ENCODE measurements around the gene EFHC1.

Gene EFHC1

DNA sequence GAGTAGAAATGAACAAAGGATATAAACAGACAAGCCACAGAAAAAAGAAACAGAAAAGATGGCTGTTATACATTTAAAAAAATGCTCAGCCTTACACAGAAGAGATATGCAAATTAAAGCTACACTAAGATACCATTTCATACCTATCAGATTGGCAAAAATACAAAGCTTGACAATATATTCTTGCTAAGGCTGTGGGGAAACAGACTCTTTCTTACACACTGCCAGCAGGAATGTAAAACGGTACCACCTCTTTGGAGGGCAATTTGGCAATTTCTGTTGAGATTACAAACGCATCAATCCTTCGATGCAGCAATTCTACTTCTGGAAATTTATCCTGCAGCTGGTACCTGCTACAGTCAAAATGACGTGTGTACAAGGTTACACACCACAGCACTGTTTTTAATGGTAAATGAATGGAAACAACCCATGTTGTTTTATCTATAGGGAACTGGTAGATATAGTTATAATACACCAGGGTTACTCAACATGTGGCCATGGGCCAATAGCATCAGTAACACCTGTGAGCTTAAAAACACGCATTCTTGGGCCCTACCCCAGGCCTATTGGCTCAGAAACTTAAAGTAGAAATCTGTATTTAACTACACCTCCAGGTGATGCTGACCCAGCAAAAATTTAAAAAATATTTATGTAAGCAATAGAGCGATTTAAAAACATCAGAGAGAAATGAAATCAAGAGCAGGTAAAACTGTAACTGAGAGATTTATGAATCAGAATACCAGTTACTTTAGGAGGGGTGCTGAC is 103.4 kb downstream of the EFHC1 start:
- no peak for DNase-seq

- DNase-seq: no peak
Measured at GRCh38 chr6:52524918-52525317, 104.8 kb downstream of the EFHC1 start.

- no peak for DNase-seq
Measured at GRCh38 chr6:52526634-52527033, 106.5 kb downstream of the EFHC1 start.

DNA sequence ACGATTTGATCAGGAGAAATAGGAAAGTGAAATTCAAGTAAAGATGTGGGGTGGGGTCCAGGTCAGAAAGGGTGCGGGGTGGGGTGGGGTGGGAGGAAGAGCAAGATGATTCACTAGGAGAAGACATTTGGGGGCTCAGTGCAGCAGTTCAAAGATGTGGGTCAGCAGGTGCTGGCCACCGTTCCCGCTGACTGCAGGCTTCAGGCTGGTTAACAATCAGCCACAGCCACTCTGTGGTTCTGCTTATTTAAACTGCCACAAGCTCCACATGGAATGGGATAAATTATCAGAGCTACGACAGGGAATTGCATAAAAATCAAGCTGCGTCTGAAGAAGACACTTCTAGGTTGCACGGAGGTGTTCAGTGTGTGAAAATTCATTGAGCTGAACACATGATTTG is 107.3 kb downstream of the EFHC1 start:
- no peak for DNase-seq

DNA sequence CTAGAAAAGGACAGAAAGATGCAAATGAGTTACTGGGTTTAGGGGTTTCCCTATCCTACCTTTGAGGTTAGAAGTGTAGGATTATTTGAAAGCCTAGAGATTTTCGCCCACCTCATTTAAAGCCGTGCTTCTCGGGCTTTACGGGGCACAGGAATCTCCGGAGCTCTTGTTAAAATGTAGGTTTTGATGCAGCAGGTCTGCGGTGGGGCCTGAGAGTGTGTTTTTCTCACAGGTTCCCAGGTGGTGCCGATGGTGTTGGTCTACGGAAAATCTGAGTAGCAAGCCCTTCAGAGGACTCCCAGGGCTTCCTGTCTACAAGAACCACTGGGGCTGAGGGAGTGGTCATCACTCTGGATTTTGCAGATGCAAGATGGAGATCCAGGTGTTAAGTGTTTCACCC is 109.2 kb downstream of the EFHC1 start:
- no peak for DNase-seq

DNA sequence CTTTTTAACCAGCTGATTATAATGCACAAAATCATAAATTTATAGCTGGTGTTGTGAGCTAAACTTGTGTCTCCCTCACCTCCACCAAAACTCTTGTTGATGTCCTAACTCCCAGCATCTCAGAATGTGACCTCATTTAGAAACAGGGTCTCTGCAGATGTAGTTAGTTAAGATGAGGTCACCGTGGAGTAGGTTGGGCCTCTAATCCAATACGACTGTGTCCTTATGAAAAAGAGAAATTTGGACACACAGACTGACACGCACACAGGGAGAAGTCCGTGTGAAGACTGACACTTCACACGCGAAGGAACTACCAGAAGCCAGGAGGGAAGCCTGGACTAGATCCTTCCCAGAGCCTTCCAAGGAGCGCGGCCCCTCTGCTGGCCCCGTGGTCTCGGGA is 110.2 kb downstream of the EFHC1 start:
- DNase-seq: no peak

- no peak for DNase-seq
Measured at GRCh38 chr6:52531396-52531795, 111.3 kb downstream of the EFHC1 start.

- DNase-seq: no peak
Measured at GRCh38 chr6:52531834-52532233, 111.7 kb downstream of the EFHC1 start.

- DNase-seq: no peak
Measured at GRCh38 chr6:52532457-52532856, 112.3 kb downstream of the EFHC1 start.

DNA sequence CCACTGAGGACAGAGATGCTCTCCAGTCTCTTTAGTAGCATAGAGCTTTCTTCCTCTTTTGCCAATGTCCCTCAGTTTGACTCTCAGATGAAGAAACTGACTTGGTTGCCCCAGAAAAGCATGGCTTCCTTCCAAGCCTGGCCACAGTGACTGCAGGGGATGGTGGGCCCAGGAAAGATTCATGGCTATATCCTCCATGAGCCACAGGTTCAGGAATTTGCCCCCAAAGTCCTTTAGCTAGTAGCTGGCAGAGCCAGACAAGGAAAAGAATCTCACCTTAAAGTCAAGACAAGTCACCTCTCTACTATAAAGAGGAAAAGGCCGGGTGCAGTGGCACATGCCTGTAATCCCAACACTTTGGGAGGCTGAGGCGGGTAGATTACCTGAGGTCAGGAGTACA is 113.3 kb downstream of the EFHC1 start:
- DNase-seq: no peak

- DNase-seq: no peak
Measured at GRCh38 chr6:52534363-52534762, 114.2 kb downstream of the EFHC1 start.

GRCh38 chr6:52534966-52535390 is 114.8 kb downstream of the EFHC1 start:
- DNase-seq: no peak

GRCh38 chr6:52535711-52536423 is 115.7 kb downstream of the EFHC1 start:
- no peak for DNase-seq

- no peak for DNase-seq
Measured at GRCh38 chr6:52536424-52536916, 116.3 kb downstream of the EFHC1 start.

- no peak for DNase-seq
Measured at GRCh38 chr6:52537001-52537753, 117.0 kb downstream of the EFHC1 start.

DNA sequence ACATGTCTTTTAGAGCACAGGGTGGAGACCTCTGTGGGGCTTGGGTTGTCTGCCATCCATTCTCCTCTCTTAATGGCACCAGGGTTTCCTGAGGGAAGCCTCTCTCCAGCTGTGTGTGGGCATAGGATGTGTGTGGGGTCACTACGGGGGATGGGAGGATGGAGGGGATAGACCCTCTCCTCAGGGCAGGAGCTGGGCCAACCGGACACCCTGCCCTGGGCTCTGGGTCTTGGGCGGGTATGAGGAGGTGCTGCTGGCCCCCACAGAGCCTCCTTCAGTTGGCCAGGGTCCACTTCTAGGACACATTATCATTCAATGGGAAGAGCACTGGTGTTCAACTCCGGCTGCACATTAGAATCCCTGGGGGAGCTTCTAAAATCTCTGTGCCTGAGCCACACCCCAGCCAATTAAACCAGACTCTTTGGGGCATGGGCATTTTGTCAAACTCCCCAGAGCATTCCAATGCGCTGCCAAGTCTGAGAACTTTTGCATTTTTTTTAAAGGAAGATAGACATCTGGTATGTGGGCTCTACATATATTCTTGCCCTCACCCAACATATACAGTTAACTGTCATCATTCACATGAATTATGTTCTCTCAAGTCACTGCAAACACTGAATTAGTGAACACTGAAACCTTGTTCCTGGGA is 118.2 kb downstream of the EFHC1 start:
- DNase-seq: no peak

- DNase-seq: no peak
Measured at GRCh38 chr6:52538901-52539354, 118.8 kb downstream of the EFHC1 start.

GRCh38 chr6:52539607-52540006 is 119.5 kb downstream of the EFHC1 start:
- no peak for DNase-seq

- no peak for DNase-seq
Measured at GRCh38 chr6:52540286-52540902, 120.3 kb downstream of the EFHC1 start.

- no peak for DNase-seq
Measured at GRCh38 chr6:52541135-52541534, 121.0 kb downstream of the EFHC1 start.

DNA sequence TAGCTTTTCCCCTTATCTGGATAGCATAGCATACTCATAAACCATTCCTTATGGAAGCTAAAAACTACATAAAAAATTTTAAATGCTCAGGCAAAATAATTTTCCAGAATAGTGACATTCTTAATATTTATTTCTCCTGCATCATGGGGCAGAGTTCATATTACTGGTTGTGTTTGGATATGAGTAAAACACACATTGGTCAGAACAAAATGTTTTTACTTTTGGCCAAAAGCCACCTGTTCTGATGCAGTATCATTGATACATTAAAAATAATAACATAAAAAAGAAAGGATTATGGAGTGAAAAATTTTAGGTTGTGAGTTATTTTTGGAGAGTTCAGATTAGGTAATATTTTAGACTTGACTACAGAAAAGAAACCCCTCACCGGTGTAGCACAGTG is 123.1 kb downstream of the EFHC1 start:
- DNase-seq: no peak

All from 8988T (cell line).